Measurements from ENCODE around the gene ADGRD2.

Gene ADGRD2

GRCh38 chr9:124477648-124478285 lies 27.5 kb downstream of the ADGRD2 start:
- H3K9ac ChIP-seq (ENCODE audit: low read length): no peak overlapping the region
- peak overlapping the region; percentile 11 for H4K8ac ChIP-seq (ENCODE audit: low read depth, low read length)
- H2BK12ac ChIP-seq (ENCODE audit: low read length): no peak overlapping the region
- peaks cover 2% of the 10 kb centered on the region for H3K9me3 ChIP-seq (ENCODE audit: insufficient read depth, low read depth, low read length)
- H3K18ac ChIP-seq (ENCODE audit: low read length): no peak overlapping the region
- no CpG with 5 or more reads among the region's 53 CpGs for WGBS (ENCODE audit: extremely low coverage, insufficient coverage, insufficient read length)
- peaks cover 4% of the 10 kb centered on the region for H3K27me3 ChIP-seq (ENCODE audit: insufficient read depth, low read length)
- no peak overlapping the region for H4K12ac ChIP-seq (ENCODE audit: low read depth, low read length)
- peak overlapping the region; percentile 13 for H2BK120ac ChIP-seq (ENCODE audit: insufficient read depth, low read length, poor library complexity)
- H3K27ac ChIP-seq (ENCODE audit: low read depth, low read length): no peak overlapping the region
- H3K4ac ChIP-seq (ENCODE audit: low read depth, low read length): no peak overlapping the region
- H3K4me2 ChIP-seq (ENCODE audit: low read length): peak overlapping the region; percentile 46
- no peak overlapping the region for H3K23ac ChIP-seq (ENCODE audit: low read length)
- H3K79me1 ChIP-seq (ENCODE audit: low read length): no peaks in the 10 kb centered on the region
- H2AK5ac ChIP-seq (ENCODE audit: low read length): no peak overlapping the region
- no peak overlapping the region for H2AFZ ChIP-seq (ENCODE audit: insufficient read depth, low read length, poor library complexity)
- H3K14ac ChIP-seq (ENCODE audit: low read length): no peak overlapping the region
- DNase-seq: no peak
- H3K36me3 ChIP-seq (ENCODE audit: control insufficient read depth in 1 of 2, insufficient read depth in 2 of 2, low read length in 2 of 2): no peaks in the 10 kb centered on the region
- H3K79me2 ChIP-seq (ENCODE audit: control insufficient read depth, insufficient read depth, low read length, poor library complexity): no peaks in the 10 kb centered on the region
- peaks cover 7 to 11% of the 10 kb centered on the region in 2 experiments for H3K4me1 ChIP-seq (ENCODE audit: control insufficient read depth in 1 of 2, insufficient read depth in 2 of 2, low read length in 2 of 2)
- no peak overlapping the region for H2BK5ac ChIP-seq (ENCODE audit: low read depth, low read length, poor library complexity)
- H3K4me3 ChIP-seq (ENCODE audit: low read depth, low read length): no peak overlapping the region
- no peak overlapping the region for H4K91ac ChIP-seq (ENCODE audit: low read depth, low read length)

- DNase-seq: no peak
- Histone ChIP-seq H3K27ac (ENCODE audit: low read depth, low read length) (no peak overlapping the region), H3K4me2 (ENCODE audit: low read length) (peak overlapping the region; percentile 46), H3K79me2 (ENCODE audit: control insufficient read depth, insufficient read depth, low read length, poor library complexity) (no peaks in the 10 kb centered on the region), H4K91ac (ENCODE audit: low read depth, low read length) (no peak overlapping the region), H2BK120ac (ENCODE audit: insufficient read depth, low read length, poor library complexity) (no peak overlapping the region), H3K79me1 (ENCODE audit: low read length) (no peaks in the 10 kb centered on the region), H4K12ac (ENCODE audit: low read depth, low read length) (no peak overlapping the region), H3K4me3 (ENCODE audit: low read depth, low read length) (no peak overlapping the region), H4K8ac (ENCODE audit: low read depth, low read length) (no peak overlapping the region), H2BK12ac (ENCODE audit: low read length) (no peak overlapping the region), H2AK5ac (ENCODE audit: low read length) (no peak overlapping the region), H3K23ac (ENCODE audit: low read length) (no peak overlapping the region), H3K36me3 (ENCODE audit: control insufficient read depth in 1 of 2, insufficient read depth in 2 of 2, low read length in 2 of 2) (no peaks in the 10 kb centered on the region), H3K4ac (ENCODE audit: low read depth, low read length) (no peak overlapping the region), H3K14ac (ENCODE audit: low read length) (no peak overlapping the region), H3K9me3 (ENCODE audit: insufficient read depth, low read depth, low read length) (peaks cover 2% of the 10 kb centered on the region), H2BK5ac (ENCODE audit: low read depth, low read length, poor library complexity) (no peak overlapping the region), H3K18ac (ENCODE audit: low read length) (no peak overlapping the region), H2AFZ (ENCODE audit: insufficient read depth, low read length, poor library complexity) (no peak overlapping the region), H3K27me3 (ENCODE audit: insufficient read depth, low read length) (peaks cover 4% of the 10 kb centered on the region), H3K4me1 (ENCODE audit: control insufficient read depth in 1 of 2, insufficient read depth in 2 of 2, low read length in 2 of 2) (peaks cover 7 to 11% of the 10 kb centered on the region in 2 experiments), H3K9ac (ENCODE audit: low read length) (no peak overlapping the region)
- no CpG with 5 or more reads among the region's 12 CpGs for WGBS (ENCODE audit: extremely low coverage, insufficient coverage, insufficient read length)
Measured at GRCh38 chr9:124478354-124478753, 28.1 kb downstream of the ADGRD2 start.

GRCh38 chr9:124479371-124479770 lies 29.1 kb downstream of the ADGRD2 start:
- no peak for DNase-seq
- H2BK12ac ChIP-seq (ENCODE audit: low read length): no peak overlapping the region
- no peak overlapping the region for H2BK120ac ChIP-seq (ENCODE audit: insufficient read depth, low read length, poor library complexity)
- H3K27ac ChIP-seq (ENCODE audit: low read depth, low read length): no peak overlapping the region
- H3K4me1 ChIP-seq (ENCODE audit: control insufficient read depth in 1 of 2, insufficient read depth in 2 of 2, low read length in 2 of 2): peaks cover 7 to 11% of the 10 kb centered on the region in 2 experiments
- no peaks in the 10 kb centered on the region for H3K79me2 ChIP-seq (ENCODE audit: control insufficient read depth, insufficient read depth, low read length, poor library complexity)
- H3K27me3 ChIP-seq (ENCODE audit: insufficient read depth, low read length): peaks cover 4% of the 10 kb centered on the region
- no peaks in the 10 kb centered on the region for H3K79me1 ChIP-seq (ENCODE audit: low read length)
- H3K4ac ChIP-seq (ENCODE audit: low read depth, low read length): no peak overlapping the region
- H2AFZ ChIP-seq (ENCODE audit: insufficient read depth, low read length, poor library complexity): no peak overlapping the region
- H3K4me2 ChIP-seq (ENCODE audit: low read length): no peak overlapping the region
- no peak overlapping the region for H4K91ac ChIP-seq (ENCODE audit: low read depth, low read length)
- no peak overlapping the region for H3K18ac ChIP-seq (ENCODE audit: low read length)
- H4K8ac ChIP-seq (ENCODE audit: low read depth, low read length): no peak overlapping the region
- H2AK5ac ChIP-seq (ENCODE audit: low read length): no peak overlapping the region
- H3K36me3 ChIP-seq (ENCODE audit: control insufficient read depth in 1 of 2, insufficient read depth in 2 of 2, low read length in 2 of 2): no peaks in the 10 kb centered on the region
- peaks cover 6% of the 10 kb centered on the region for H3K9me3 ChIP-seq (ENCODE audit: insufficient read depth, low read depth, low read length)
- H3K9ac ChIP-seq (ENCODE audit: low read length): no peak overlapping the region
- no peak overlapping the region for H3K14ac ChIP-seq (ENCODE audit: low read length)
- no peak overlapping the region for H3K4me3 ChIP-seq (ENCODE audit: low read depth, low read length)
- WGBS (ENCODE audit: extremely low coverage, insufficient coverage, insufficient read length): no CpG with 5 or more reads among the region's 16 CpGs
- no peak overlapping the region for H3K23ac ChIP-seq (ENCODE audit: low read length)
- H2BK5ac ChIP-seq (ENCODE audit: low read depth, low read length, poor library complexity): no peak overlapping the region
- H4K12ac ChIP-seq (ENCODE audit: low read depth, low read length): no peak overlapping the region

- Histone ChIP-seq H3K4me3 (ENCODE audit: low read depth, low read length) (no peak overlapping the region), H2AK5ac (ENCODE audit: low read length) (no peak overlapping the region), H2BK120ac (ENCODE audit: insufficient read depth, low read length, poor library complexity) (no peak overlapping the region), H3K27me3 (ENCODE audit: insufficient read depth, low read length) (peaks cover 4% of the 10 kb centered on the region), H3K27ac (ENCODE audit: low read depth, low read length) (no peak overlapping the region), H3K9ac (ENCODE audit: low read length) (no peak overlapping the region), H4K12ac (ENCODE audit: low read depth, low read length) (no peak overlapping the region), H2BK12ac (ENCODE audit: low read length) (no peak overlapping the region), H3K14ac (ENCODE audit: low read length) (no peak overlapping the region), H2BK5ac (ENCODE audit: low read depth, low read length, poor library complexity) (no peak overlapping the region), H4K91ac (ENCODE audit: low read depth, low read length) (no peak overlapping the region), H3K23ac (ENCODE audit: low read length) (no peak overlapping the region), H3K18ac (ENCODE audit: low read length) (no peak overlapping the region), H3K4ac (ENCODE audit: low read depth, low read length) (no peak overlapping the region), H3K79me1 (ENCODE audit: low read length) (no peaks in the 10 kb centered on the region), H3K4me1 (ENCODE audit: control insufficient read depth in 1 of 2, insufficient read depth in 2 of 2, low read length in 2 of 2) (peaks cover 7 to 11% of the 10 kb centered on the region in 2 experiments), H3K9me3 (ENCODE audit: insufficient read depth, low read depth, low read length) (peaks cover 6% of the 10 kb centered on the region), H3K79me2 (ENCODE audit: control insufficient read depth, insufficient read depth, low read length, poor library complexity) (no peaks in the 10 kb centered on the region), H4K8ac (ENCODE audit: low read depth, low read length) (no peak overlapping the region), H2AFZ (ENCODE audit: insufficient read depth, low read length, poor library complexity) (no peak overlapping the region), H3K36me3 (ENCODE audit: control insufficient read depth in 1 of 2, insufficient read depth in 2 of 2, low read length in 2 of 2) (no peaks in the 10 kb centered on the region), H3K4me2 (ENCODE audit: low read length) (no peak overlapping the region)
- WGBS (ENCODE audit: extremely low coverage, insufficient coverage, insufficient read length): no CpG with 5 or more reads among the region's 6 CpGs
- no peak for DNase-seq
Measured at GRCh38 chr9:124479947-124480620, 29.8 kb downstream of the ADGRD2 start.
